Adipocyte (in vitro differentiated cells): Measurements from ENCODE around the gene NTNG1.

Experiments used
- DNase-seq: peaks from one replicate; pipeline ENCODE4 v3.0.0-alpha.2; 2015; ENCODE audit warnings: low read depth
- H3K27me3 ChIP-seq: replicated peaks from 2 replicates; pipeline ENCODE4 v1.7.0; 2013; ENCODE audit warnings: mild to moderate bottlenecking, low read length, moderate library complexity; ENCODE audit not compliant: control insufficient read depth, insufficient read depth
- H3K36me3 ChIP-seq: 2 replicates; pipeline ENCODE4 v1.7.0; 2013; ENCODE audit warnings: low read length, mild to moderate bottlenecking, moderate library complexity; ENCODE audit not compliant: control insufficient read depth, insufficient read depth, severe bottlenecking
- H3K4me1 ChIP-seq: 2 replicates; pipeline ENCODE4 v1.7.0; 2013; ENCODE audit warnings: mild to moderate bottlenecking, low read length, moderate library complexity; ENCODE audit not compliant: control insufficient read depth, insufficient read depth
- H3K4me3 ChIP-seq: 2 replicates; pipeline ENCODE4 v1.7.0; 2013; ENCODE audit warnings: mild to moderate bottlenecking, low read length, moderate library complexity
- H3K9ac ChIP-seq: 2 replicates; pipeline ENCODE4 v1.7.0; 2013; ENCODE audit warnings: mild to moderate bottlenecking, low read length, moderate library complexity
- H3K9me3 ChIP-seq: 2 replicates; pipeline ENCODE4 v1.7.0; 2013; ENCODE audit warnings: mild to moderate bottlenecking, low read length, moderate library complexity; ENCODE audit not compliant: control insufficient read depth

The NTNG1 gene

DNA sequence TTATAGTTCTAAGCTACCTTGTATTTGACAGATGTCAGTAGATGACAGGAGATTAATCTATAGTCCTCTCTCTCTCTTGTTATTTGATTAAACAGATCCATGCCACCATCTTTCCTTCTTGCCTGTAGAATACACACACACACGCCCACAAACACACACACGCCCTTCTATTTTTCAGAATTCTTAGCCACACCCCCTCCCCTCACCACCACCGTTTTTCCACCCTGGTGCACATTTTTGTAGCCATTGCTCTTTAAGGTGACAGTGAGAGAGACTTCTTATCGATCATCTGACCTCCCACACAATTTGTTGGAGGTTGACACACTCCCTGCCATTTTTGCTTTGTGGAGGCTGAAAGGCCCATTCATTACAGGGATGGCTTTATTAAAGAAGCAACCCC is 123.2 kb downstream of the NTNG1 start:
- no peak overlapping the region for H3K4me3 ChIP-seq
- DNase-seq = no peak
- H3K36me3 ChIP-seq = no peaks in the 10 kb centered on the region
- no peak overlapping the region for H3K9ac ChIP-seq
- no peaks in the 10 kb centered on the region for H3K27me3 ChIP-seq
- no peaks in the 10 kb centered on the region for H3K9me3 ChIP-seq
- peaks cover 6% of the 10 kb centered on the region for H3K4me1 ChIP-seq

DNA sequence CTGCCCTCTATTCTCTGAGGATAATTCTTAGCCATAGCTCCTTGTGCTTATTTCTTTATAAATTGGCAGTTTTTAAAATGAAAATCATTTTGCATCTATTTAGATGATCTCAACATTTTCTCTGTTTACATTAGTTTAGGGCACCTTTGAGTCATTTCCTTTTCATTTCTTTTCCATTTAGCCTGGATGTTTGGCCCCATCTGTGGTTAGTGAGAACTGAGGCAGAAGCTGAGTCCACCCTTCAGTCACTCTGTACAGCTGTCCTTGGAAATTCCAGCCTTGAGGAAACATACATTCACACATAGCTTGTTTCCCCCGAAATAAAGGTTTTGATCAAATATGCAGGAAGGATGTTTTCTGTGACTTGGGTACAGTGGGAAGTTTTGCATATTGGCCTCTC is 123.7 kb downstream of the NTNG1 start:
- H3K4me1 ChIP-seq = peaks cover 6% of the 10 kb centered on the region
- DNase-seq = peak; percentile 12
- H3K9me3 ChIP-seq = no peaks in the 10 kb centered on the region
- no peaks in the 10 kb centered on the region for H3K27me3 ChIP-seq
- H3K9ac ChIP-seq = no peak overlapping the region
- H3K4me3 ChIP-seq = no peak overlapping the region
- H3K36me3 ChIP-seq = no peaks in the 10 kb centered on the region

DNA sequence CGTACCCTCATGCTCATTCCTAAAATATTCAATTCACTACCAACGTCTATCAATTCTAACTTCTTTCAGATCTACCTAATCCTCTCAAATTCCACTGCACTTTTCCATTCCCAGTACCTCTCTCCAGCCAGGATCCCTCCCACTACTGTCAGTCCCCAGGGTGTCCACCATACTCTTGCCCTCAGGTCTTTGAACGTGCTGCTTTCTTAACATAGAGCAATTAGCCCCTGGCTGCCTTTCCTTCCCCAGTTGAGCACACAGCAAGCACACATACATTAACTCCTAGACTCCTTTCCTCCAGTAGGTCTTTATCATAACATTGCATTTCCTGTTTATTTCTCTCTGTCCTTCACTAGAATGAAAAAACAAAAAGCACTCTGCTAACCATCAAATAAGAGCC is 126.7 kb downstream of the NTNG1 start:
- no peak overlapping the region for H3K9ac ChIP-seq
- no peaks in the 10 kb centered on the region for H3K27me3 ChIP-seq
- no peaks in the 10 kb centered on the region for H3K36me3 ChIP-seq
- no peak for DNase-seq
- H3K4me3 ChIP-seq = no peak overlapping the region
- peaks cover 6% of the 10 kb centered on the region for H3K4me1 ChIP-seq
- H3K9me3 ChIP-seq = peaks cover 3% of the 10 kb centered on the region

DNA sequence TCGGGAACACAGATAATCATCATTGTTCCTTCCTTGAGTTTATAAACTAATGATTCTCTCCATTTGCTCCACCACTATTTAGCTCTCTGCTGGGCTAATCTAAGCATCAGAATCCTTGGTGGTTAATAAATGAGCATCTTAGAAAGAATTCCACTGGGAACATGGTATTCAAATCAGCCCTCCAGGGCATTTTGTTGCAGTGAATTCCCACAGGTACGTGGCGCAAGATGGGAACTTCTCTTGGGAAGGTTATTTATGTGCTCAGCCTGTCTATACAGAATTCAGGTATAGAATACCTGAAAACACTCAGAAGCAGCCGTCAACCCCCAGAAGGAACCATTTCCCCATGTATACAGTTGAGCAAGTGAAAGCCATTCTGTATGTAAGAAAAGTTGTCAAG is 131.5 kb downstream of the NTNG1 start:
- Histone ChIP-seq H3K4me1 (peaks cover 11% of the 10 kb centered on the region), H3K9ac (no peak overlapping the region), H3K9me3 (peaks cover 3% of the 10 kb centered on the region), H3K4me3 (no peak overlapping the region), H3K27me3 (no peaks in the 10 kb centered on the region), H3K36me3 (no peaks in the 10 kb centered on the region)
- DNase-seq = no peak

DNA sequence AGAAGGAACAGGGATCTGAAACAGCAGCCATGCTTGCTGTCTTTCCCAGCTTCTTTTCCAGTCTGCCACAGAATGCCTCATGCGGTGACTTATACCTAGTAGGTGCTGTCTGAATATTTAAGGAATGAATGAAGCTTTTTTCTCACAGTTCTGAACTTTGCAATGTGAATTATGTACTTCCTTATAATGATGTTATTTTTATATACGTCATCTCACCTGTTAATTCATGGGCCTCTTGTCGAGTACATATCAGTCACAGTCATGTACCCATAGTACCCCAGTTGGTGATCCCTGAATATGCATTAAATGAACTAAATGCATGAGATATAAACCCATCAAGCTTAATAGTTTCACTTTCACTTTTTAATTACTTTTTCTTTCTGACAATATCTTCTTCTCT is 132.7 kb downstream of the NTNG1 start:
- no peaks in the 10 kb centered on the region for H3K27me3 ChIP-seq
- peaks cover 11% of the 10 kb centered on the region for H3K4me1 ChIP-seq
- peaks cover 3% of the 10 kb centered on the region for H3K9me3 ChIP-seq
- no peak overlapping the region for H3K9ac ChIP-seq
- peak overlapping the region; percentile 70 for H3K4me3 ChIP-seq
- DNase-seq = no peak
- H3K36me3 ChIP-seq = no peaks in the 10 kb centered on the region

DNA sequence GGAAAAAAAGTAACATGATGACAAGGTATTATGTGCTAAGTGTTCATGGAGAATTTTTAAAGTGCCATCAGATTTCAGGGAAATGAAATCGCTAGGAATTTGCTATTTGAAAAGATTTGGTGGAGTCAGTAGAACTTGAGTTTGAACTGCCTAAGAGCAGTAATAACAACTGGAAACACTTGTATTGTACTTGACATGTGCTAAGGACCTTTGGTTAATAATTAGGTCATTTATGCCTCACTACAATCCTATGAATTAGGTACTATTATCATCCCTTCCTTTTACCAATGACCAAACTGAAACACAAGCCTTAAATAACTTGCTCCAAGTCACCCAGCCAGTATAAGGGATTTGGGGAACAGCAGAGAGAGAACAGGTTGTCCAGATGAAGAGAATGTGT is 133.4 kb downstream of the NTNG1 start:
- Histone ChIP-seq H3K36me3 (no peaks in the 10 kb centered on the region), H3K9me3 (peaks cover 3% of the 10 kb centered on the region), H3K27me3 (no peaks in the 10 kb centered on the region), H3K4me1 (peaks cover 11% of the 10 kb centered on the region), H3K9ac (no peak overlapping the region), H3K4me3 (no peak overlapping the region)
- no peak for DNase-seq

DNA sequence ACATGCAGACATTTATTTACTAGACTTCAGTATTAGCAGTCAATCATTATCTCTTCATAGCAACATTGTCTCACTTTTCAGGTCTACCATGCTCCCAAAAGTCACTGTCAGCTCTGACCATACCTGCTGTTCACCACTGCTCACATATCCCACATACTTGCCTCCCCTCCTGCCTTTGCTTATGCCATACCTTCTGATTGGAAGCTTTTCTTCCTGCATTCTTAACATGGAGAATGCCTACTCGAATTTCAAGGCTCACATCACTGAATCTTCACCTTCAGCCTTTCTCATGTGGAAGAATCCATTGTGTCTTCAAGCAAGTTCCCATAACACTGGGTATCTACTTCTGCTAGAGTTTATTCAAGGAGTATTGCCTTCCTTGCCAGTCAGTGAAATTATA is 135.4 kb downstream of the NTNG1 start:
- H3K9me3 ChIP-seq = no peaks in the 10 kb centered on the region
- H3K4me3 ChIP-seq = no peak overlapping the region
- no peak for DNase-seq
- H3K27me3 ChIP-seq = no peaks in the 10 kb centered on the region
- H3K9ac ChIP-seq = no peak overlapping the region
- H3K36me3 ChIP-seq = no peaks in the 10 kb centered on the region
- peaks cover 11% of the 10 kb centered on the region for H3K4me1 ChIP-seq

DNA sequence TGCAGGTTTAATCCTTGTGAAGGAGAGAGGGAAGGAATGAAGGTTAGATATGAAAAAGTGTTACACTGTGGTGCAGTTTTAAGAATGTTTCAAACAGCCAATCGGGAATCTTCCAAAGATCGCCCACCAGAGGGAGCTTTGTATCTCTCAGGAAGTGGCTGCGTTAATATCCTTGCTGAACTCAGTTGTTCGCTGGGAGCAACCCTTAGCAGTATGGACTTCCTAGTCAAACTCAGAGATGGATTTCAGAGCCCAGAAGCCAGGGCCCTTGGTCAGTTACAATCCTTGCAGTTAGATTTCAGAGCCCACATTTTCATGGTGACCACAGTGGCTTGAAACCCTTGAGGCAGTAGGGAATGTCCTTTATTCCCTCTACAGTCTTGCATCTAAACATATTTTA is 136.2 kb downstream of the NTNG1 start:
- Histone ChIP-seq H3K9ac (no peak overlapping the region), H3K4me1 (peaks cover 11% of the 10 kb centered on the region)
- DNase-seq = peak; percentile 81

DNA sequence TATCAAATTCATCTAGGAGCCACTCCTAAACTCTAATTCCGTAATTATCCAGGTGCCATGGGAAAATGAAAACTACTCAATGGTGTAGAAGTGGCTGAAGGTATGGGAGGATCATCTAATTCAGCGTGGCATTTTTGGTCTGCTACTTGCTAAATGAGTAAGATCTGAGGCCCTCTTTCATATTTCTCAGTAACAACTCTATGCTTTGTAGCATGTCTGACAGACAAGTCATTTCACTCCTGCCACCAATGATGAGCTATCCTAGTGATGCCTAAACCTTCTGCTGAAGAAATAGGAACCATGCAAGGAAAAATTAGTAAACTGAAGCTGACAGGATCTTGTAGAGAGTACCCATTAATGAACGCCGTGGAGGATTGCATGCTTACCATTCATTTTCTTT is 145.3 kb downstream of the NTNG1 start:
- H3K4me1 ChIP-seq = no peaks in the 10 kb centered on the region
- no peaks in the 10 kb centered on the region for H3K9me3 ChIP-seq
- no peak overlapping the region for H3K4me3 ChIP-seq
- DNase-seq = no peak
- H3K27me3 ChIP-seq = no peaks in the 10 kb centered on the region
- H3K36me3 ChIP-seq = no peaks in the 10 kb centered on the region
- no peak overlapping the region for H3K9ac ChIP-seq

More for the DNA sequence above, 136.2 kb downstream of the NTNG1 start:
- Histone ChIP-seq H3K4me3 (peak overlapping the region; percentile 21), H3K36me3 (no peaks in the 10 kb centered on the region), H3K27me3 (no peaks in the 10 kb centered on the region), H3K9me3 (no peaks in the 10 kb centered on the region)

DNA sequence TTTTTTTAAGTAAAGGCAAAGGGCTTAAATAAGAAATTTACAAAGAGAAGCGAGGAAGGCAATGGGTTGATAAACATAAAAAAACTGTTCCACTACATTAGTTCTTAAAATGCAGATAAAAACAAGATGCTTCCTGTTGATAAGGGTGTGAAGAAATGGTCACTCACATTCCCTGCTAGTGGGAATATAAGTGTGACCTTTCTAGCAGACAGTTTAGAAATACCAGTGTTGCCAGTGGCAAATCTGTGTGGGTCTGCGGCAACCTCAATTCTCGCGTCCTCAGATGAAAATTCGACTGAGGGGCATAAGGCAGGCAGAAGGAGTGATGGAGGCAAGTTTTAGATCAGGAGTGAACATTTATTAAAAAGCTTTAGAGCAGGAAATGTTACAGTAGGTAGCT is 151.1 kb downstream of the NTNG1 start:
- Histone ChIP-seq H3K4me3 (no peak overlapping the region), H3K36me3 (no peaks in the 10 kb centered on the region), H3K9ac (no peak overlapping the region), H3K4me1 (peaks cover 6% of the 10 kb centered on the region), H3K27me3 (no peaks in the 10 kb centered on the region), H3K9me3 (no peaks in the 10 kb centered on the region)
- DNase-seq = no peak

DNA sequence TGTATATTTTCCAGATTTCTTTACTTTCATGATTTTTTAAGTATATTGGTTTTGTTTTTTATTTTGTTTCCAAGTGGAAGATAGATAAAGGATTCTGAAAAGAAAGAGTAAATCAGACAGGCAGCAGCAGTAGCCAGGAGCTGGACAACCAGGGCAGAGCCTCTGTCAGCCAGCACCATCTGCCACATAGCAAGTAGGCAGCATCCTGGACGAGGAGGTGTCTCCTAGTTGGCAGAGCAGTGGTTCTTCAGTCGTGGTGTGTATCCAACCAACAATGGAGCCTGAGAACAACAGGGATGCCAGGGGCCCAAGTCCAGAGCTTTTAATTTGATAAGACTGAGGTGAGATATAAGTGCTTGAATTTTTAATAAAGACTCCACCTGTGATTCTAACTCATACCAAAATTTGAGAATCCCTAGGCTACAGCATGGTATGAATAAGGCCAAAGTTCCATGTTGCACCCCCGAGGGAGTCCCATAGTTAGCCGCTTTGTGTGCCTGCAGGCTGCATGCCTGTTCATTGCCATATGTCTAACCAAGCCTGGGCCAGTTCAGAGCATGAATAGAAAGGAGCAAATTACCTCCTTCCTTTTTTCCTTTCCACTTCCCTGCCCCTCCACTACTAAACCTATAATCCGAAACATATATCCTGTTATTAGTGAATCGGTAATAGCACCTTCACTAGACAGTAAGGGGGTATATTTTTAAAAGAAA is 153.2 kb downstream of the NTNG1 start:
- no peaks in the 10 kb centered on the region for H3K9me3 ChIP-seq
- H3K9ac ChIP-seq = no peak overlapping the region
- H3K4me3 ChIP-seq = no peak overlapping the region
- no peak for DNase-seq
- no peaks in the 10 kb centered on the region for H3K27me3 ChIP-seq
- H3K36me3 ChIP-seq = no peaks in the 10 kb centered on the region
- peaks cover 6% of the 10 kb centered on the region for H3K4me1 ChIP-seq

DNA sequence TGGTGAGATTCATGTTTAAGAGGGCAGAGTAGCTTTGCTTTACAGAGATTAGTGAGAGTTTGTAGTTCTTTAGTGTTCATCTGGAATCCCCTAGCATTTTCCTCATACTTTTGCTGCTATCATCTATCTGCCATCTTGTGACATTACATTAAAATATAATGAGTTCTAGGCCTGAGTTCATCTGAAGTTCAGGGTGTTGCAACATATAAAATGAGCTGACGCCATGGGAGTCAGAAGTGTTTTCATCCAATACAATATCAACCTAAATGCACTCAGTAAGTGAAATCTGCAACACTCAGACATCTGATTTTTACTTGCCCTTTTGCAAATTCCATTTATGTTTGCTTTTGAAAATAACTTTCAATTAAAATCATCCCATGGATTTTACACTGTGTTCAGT is 153.8 kb downstream of the NTNG1 start:
- H3K4me1 ChIP-seq = peaks cover 6% of the 10 kb centered on the region
- H3K9me3 ChIP-seq = no peaks in the 10 kb centered on the region
- H3K9ac ChIP-seq = no peak overlapping the region
- H3K4me3 ChIP-seq = no peak overlapping the region
- no peaks in the 10 kb centered on the region for H3K27me3 ChIP-seq
- DNase-seq = peak; percentile 46
- H3K36me3 ChIP-seq = no peaks in the 10 kb centered on the region
